Neural cell (in vitro differentiated cells): ENCODE measurements around the gene IKZF2.

Experiments used
- CTCF ChIP-seq: fragments of 450-650 bp; IDR thresholded peaks from 2 replicates; pipeline ENCODE4 v1.5.1; 2014; ENCODE audit warnings: antibody characterized with exemption, mild to moderate bottlenecking, moderate library complexity; ENCODE audit not compliant: poor library complexity, severe bottlenecking
- RAD21 ChIP-seq: fragments of 450-650 bp; conservative IDR thresholded peaks from 2 replicates; pipeline ENCODE4 v1.6.1; 2014; ENCODE audit warnings: antibody characterized with exemption, mild to moderate bottlenecking, moderate library complexity
- REST ChIP-seq: IDR thresholded peaks from 2 replicates; pipeline ENCODE4 v1.6.1; 2012; ENCODE audit warnings: borderline replicate concordance
- SMC3 ChIP-seq: fragments of 450-650 bp; conservative IDR thresholded peaks from 2 replicates; pipeline ENCODE4 v1.6.1; 2014; ENCODE audit warnings: antibody characterized with exemption, mild to moderate bottlenecking, moderate library complexity; ENCODE audit not compliant: poor library complexity

DNA sequence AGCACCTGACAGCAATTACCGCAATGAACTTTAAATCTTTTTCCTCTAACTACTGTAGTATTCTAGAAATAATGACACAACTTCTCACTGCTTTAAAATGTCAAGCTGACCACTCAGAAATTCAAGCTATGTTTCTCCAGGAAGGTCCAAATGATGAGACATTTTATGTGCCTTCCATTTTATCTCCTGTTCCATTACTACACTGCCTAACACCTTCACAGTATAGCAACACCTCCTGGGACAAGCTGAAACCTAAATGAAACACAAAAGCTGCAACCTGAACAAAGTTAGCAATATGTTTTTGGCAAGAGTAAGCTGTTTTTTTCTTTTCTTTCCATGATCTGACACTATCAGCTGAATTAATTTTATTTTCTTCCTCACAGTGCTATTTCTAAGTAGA lies 81.9 kb downstream of the IKZF2 start:
- TF ChIP-seq CTCF (no peak), RAD21 (no peak), SMC3 (no peak), REST (no peak)
